ENCODE data around the gene PCDHGA2.
"Not testable (repeated sequence)": the region's sequence is repeated elsewhere in the genome, so short reads cannot be mapped to it uniquely, and the experiment has no call there.

Gene PCDHGA2

DNA sequence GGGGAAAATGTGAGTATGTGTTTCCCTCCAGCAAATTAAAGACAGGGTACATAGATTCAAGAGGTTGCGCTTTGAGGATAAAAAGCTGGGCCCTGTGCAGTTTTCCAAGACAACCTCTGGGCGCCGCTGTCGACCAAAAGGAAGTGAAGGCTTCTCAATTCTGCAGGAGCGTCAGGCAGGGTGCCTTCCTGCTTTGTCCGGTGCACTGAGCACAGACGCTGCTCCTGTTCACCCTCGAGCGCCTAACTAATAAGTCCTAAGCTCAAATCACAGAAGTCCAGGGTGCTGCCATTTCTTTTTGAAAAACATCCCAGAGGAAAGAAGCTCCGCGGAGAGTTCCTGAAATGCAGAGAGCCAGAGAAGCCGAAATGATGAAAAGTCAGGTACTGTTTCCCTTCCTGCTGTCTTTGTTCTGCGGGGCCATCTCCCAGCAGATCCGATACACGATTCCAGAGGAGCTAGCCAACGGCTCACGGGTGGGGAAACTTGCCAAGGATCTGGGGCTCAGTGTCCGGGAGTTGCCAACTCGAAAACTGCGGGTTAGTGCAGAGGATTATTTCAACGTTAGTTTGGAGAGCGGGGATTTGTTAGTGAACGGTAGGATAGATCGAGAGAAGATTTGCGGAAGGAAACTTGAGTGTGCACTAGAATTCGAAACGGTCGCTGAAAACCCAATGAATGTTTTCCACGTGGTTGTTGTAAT, 11.5 kb downstream of the PCDHGA2 start, which contains the start of gene PCDHGB1:
Gene PCDHGB1 (plus strand): TSS at position 183 of the 703 bp plus-strand sequence. CDS start 162 bp downstream, at position 345.
- DNase-seq, result no peak

GRCh38 chr5:141351591-141351990, 13.0 kb downstream of the PCDHGA2 start:
- no peak for DNase-seq

DNA sequence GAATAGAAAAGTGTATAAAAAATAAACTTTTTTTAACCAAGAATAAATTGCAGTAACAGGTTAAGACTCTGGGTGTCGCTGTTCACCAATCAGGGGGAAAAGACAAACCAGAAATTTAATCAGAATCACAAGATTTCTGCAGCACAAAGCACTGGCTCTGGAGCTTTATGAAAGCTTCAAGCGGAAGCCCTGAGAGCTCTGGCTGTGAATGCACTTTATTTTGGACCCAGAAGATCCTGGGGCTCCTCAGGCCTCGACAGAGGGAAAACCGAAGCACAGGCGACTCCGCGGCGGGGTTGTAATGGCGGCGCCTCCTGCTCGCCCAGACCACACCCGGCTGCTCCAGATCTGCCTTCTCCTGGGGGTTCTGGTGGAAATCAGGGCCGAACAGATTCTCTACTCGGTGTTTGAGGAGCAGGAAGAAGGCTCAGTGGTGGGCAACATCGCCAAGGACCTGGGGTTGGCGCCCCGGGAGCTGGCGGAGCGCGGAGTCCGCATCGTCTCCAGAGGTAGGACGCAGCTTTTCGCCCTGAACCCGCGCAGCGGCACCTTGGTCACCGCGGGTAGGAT, 16.4 kb downstream of the PCDHGA2 start, which contains the start of gene PCDHGA4:
Gene PCDHGA4 (plus strand): TSS at position 122 of the 570 bp plus-strand sequence. CDS start 87 bp downstream, at position 209.
- no peak for DNase-seq

GRCh38 chr5:141355641-141356040, 17.1 kb downstream of the PCDHGA2 start:
- no peak for DNase-seq

DNA sequence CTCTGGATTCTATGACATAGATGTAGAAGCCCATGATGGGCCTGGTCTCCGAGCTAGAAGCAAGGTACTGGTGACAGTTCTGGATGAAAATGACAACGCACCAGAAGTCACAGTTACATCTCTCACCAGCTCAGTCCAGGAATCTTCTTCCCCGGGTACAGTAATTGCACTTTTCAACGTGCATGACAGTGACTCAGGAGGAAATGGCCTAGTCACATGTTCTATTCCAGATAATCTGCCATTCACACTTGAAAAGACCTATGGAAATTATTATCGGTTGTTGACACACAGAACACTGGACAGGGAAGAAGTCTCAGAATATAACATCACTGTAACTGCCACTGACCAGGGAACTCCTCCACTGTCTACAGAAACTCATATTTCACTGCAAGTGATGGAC, 17.6 kb downstream of the PCDHGA2 start:
- no peak for DNase-seq

DNA sequence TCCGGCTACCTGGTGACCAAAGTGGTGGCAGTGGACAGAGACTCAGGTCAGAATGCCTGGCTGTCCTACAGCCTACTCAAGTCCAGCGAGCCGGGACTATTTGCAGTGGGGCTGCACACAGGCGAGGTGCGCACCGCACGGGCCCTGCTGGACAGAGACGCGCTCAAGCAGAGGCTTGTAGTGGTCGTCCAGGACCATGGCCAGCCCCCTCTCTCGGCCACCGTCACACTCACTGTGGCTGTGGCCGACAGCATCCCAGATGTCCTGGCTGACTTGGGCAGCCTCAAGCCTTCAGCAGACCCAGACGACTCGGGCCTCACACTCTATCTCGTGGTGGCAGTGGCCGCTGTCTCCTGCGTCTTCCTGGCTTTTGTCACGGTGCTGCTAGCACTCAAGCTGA, 18.4 kb downstream of the PCDHGA2 start:
- DNase-seq, result no peak

GRCh38 chr5:141359790-141360426, 21.3 kb downstream of the PCDHGA2 start, which contains the start of gene PCDHGB2:
PCDHGB2 (plus strand) TSS chr5:141359994; CDS start chr5:141360136, 142 bp downstream.
- DNase-seq, result no peak

DNA sequence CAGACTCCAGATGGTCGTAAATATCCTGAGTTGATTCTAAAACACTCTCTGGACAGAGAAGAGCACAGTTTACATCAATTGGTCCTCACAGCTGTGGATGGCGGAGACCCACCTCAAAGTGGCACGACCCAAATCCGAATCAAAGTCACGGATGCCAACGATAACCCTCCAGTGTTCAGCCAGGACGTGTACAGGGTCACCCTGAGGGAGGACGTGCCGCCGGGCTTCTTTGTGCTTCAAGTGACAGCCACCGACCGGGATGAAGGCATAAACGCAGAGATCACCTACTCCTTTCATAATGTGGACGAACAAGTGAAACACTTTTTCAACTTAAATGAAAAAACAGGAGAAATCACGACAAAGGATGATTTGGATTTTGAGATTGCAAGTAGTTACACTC, 22.1 kb downstream of the PCDHGA2 start:
- DNase-seq, result no peak

DNA sequence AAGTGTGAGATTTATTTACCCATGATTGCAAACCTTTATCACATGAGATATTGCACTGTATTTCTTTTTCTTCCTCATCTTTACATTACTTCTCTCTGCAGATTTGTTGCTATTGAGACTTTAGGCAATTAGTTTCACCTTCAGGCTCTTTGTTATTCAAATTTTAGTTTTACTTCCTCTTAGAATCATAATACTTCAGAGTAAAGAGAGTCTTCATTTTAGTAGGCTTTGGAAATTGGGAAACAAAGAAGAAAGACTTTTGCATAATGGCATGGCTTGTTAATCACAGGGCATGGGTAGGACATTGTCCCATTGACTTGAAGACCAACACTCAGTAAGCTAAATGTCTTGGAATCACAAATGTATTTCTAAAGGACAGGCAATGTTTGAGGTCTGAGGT, 24.2 kb downstream of the PCDHGA2 start:
- no peak for DNase-seq

DNA sequence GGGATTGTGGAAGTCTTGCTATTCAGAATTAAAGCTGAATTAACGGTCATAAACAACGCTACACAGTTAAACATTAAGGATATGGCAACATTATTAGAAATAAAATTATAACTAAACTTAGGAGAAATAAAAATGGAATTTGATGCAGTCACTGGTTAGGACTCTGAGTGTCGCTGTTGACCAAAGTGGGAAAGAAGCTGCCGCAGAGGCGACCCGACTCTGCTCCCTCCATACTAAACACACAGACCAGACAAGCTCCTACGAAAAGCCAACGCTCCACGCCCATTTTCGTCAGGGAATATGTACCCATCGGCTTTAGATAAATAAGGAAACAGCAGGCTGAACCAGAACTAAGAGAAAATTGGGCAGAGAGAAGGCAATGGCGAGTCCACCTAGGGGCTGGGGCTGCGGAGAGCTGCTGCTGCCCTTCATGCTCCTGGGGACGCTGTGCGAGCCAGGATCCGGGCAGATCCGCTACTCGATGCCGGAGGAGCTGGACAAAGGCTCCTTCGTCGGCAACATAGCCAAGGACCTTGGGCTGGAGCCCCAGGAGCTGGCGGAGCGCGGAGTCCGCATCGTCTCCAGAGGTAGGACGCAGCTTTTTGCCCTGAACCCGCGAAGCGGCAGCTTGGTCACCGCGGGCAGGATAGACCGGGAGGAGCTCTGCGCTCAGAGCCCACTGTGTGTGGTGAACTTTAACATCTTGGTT, 25.5 kb downstream of the PCDHGA2 start, which contains the start of gene PCDHGA5:
Gene PCDHGA5 (plus strand): TSS at position 211 of the 709 bp plus-strand sequence. CDS start 169 bp downstream, at position 380.
- no peak for DNase-seq

DNA sequence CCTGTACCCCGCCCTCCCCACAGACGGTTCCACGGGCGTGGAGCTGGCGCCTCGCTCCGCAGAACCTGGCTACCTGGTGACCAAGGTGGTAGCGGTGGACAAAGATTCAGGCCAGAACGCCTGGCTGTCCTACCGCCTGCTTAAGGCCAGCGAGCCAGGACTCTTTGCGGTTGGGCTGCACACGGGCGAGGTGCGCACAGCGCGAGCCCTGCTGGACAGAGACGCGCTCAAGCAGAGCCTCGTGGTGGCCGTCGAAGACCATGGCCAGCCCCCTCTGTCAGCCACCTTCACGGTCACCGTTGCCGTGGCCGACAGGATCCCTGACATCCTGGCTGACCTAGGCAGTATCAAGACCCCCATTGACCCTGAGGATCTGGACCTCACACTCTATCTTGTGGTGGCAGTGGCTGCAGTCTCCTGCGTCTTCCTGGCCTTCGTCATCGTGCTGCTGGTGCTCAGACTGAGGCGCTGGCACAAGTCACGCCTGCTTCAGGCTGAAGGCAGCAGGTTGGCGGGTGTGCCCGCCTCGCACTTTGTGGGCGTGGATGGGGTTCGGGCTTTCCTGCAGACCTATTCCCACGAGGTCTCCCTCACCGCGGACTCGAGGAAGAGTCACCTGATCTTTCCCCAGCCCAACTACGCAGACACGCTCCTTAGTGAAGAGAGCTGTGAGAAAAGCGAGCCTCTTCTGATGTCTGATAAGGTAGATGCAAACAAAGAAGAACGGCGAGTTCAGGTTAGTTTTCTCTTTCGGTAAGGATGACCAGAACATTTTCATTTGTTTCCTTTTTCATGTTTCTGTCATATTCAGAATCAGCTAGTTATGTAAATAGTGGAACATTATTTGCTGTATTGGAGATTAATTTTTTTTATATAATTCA, 27.7 kb downstream of the PCDHGA2 start:
- no peak for DNase-seq

- DNase-seq, result peak; percentile 7 to 14
Observed at GRCh38 chr5:141369994-141370848, 31.7 kb downstream of the PCDHGA2 start, which contains the start of gene PCDHGB3. PCDHGB3 (plus strand) TSS chr5:141370242; CDS start chr5:141370395, 153 bp downstream.

DNA sequence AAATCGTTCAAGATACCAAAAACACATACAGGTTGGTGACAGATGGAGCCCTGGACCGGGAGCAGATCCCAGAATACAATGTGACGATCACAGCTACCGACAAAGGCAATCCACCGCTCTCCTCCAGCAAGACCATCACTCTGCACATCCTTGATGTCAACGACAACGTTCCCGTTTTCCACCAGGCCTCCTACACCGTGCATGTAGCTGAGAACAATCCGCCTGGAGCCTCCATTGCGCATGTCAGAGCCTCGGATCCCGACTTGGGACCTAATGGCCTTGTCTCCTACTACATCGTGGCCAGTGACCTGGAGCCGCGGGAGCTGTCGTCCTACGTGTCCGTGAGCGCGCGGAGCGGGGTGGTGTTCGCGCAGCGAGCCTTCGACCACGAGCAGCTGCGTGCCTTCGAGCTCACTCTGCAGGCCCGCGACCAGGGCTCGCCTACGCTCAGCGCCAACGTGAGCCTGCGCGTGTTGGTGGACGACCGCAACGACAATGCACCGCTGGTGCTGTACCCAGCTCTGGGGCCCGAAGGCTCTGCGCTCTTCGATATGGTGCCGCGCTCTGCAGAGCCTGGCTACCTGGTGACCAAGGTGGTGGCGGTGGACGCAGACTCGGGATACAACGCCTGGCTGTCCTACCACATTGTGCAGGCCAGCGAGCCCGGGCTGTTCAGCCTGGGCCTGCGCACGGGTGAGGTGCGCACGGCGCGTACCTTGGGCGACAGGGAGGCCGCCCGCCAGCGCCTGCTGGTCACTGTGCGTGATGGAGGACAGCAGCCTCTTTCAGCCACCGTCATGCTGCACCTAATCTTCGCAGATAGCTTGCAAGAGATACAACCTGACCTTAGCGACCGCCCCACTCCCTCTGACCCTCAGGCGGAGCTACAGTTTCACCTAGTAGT, 33.3 kb downstream of the PCDHGA2 start:
- no peak for DNase-seq

- no peak for DNase-seq
Observed at GRCh38 chr5:141373673-141374317, 35.2 kb downstream of the PCDHGA2 start, which contains the start of gene PCDHGA6. PCDHGA6 (plus strand) TSS chr5:141373891; CDS start chr5:141374084, 193 bp downstream.

DNA sequence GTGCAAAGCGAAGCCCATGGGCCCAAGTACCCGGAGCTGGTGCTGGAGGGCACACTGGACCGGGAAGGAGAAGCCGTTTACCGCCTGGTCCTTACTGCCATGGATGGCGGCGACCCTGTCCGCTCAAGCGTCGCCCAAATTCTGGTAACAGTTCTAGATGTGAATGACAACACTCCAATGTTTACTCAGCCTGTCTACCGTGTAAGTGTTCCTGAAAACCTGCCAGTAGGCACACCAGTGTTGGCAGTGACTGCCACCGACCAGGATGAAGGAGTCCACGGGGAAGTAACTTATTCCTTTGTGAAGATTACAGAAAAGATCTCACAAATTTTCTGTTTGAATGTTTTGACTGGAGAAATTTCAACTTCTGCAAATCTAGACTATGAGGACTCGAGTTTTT, 36.1 kb downstream of the PCDHGA2 start:
- no peak for DNase-seq

- not testable (repeated sequence) for DNase-seq
Observed at GRCh38 chr5:141375444-141376155, 37.0 kb downstream of the PCDHGA2 start.

- no peak for DNase-seq
Observed at GRCh38 chr5:141382469-141383294, 44.1 kb downstream of the PCDHGA2 start, which contains the start of gene PCDHGA7. PCDHGA7 (plus strand) TSS chr5:141382742; CDS start chr5:141382900, 158 bp downstream.
